ENCODE data around the gene DDX23. TPM values are rescaled to one million over a fixed set of nuclear protein-coding genes. Genes with fewer than 3 reads are reported as not detected.

DDX23 gene
- total RNA-seq, 6 experiments from 2014 or later = 24.4 to 39.6 (median 31.8) TPM

DNA sequence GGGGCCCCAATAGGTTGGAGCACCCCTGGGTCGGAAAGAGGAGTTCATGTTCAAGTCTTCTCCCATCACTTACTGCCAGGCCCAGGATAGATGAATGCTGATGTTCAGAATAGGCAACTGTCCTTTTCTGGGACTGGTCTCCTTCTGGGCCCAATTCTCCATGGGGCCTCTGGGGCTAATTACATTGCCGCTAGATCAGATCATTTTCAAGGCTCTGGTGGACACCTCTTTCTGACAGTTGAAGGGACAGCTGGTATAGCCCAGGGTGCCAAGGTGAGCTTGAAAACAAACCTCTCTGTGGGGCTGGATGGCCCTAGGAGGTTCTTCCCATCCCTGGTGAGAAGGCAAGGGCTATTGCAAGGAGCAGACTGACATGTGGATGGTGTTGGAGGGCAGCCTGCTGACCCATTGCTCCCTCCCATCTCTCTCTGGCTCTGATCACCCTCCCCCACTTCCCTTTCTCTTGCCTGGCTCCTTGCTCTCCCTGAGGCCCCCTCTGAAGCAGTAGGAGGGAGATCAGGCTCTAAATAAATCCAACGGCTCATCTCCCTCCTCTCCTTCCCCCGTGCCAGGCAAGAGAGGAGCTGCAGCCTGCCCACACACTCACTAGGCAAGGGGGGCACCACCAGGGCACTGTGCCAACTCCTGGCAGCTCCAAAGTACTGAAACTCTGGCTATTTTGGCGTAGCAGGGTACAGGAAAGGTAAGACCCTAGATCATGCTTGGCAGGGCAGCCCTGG, 31.8 kb downstream of the DDX23 start:
- WGBS (ENCODE audit: insufficient coverage, low coverage, low lambda C conversion rate, missing lambda C conversion rate) = 49% methylated on average over 3 of the region's 5 CpGs
- intact Hi-C loops (cut with DNase I) = no loop called here
- no peak for TF ChIP-seq POLR2A (IDR thresholded peaks at IDR 0.05)
- TF ChIP-seq, protein P1, sequence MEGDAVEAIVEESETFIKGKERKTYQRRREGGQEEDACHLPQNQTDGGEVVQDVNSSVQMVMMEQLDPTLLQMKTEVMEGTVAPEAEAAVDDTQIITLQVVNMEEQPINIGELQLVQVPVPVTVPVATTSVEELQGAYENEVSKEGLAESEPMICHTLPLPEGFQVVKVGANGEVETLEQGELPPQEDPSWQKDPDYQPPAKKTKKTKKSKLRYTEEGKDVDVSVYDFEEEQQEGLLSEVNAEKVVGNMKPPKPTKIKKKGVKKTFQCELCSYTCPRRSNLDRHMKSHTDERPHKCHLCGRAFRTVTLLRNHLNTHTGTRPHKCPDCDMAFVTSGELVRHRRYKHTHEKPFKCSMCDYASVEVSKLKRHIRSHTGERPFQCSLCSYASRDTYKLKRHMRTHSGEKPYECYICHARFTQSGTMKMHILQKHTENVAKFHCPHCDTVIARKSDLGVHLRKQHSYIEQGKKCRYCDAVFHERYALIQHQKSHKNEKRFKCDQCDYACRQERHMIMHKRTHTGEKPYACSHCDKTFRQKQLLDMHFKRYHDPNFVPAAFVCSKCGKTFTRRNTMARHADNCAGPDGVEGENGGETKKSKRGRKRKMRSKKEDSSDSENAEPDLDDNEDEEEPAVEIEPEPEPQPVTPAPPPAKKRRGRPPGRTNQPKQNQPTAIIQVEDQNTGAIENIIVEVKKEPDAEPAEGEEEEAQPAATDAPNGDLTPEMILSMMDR (IDR thresholded peaks at IDR 0.05) = no peak
- Histone ChIP-seq H3K36me3 (no peaks in the 10 kb centered on the region), H3K9me3 (no peaks in the 10 kb centered on the region), H3K4me3 (no peak overlapping the region), H3K27me3 (peaks cover 0 to 14% of the 10 kb centered on the region in 2 donors), H3K4me1 (peaks cover 0 to 12% (median 2%) of the 10 kb centered on the region in 4 donors), H3K27ac (no peak overlapping the region)
- ATAC-seq (no peak), DNase-seq (no peak)

DNA sequence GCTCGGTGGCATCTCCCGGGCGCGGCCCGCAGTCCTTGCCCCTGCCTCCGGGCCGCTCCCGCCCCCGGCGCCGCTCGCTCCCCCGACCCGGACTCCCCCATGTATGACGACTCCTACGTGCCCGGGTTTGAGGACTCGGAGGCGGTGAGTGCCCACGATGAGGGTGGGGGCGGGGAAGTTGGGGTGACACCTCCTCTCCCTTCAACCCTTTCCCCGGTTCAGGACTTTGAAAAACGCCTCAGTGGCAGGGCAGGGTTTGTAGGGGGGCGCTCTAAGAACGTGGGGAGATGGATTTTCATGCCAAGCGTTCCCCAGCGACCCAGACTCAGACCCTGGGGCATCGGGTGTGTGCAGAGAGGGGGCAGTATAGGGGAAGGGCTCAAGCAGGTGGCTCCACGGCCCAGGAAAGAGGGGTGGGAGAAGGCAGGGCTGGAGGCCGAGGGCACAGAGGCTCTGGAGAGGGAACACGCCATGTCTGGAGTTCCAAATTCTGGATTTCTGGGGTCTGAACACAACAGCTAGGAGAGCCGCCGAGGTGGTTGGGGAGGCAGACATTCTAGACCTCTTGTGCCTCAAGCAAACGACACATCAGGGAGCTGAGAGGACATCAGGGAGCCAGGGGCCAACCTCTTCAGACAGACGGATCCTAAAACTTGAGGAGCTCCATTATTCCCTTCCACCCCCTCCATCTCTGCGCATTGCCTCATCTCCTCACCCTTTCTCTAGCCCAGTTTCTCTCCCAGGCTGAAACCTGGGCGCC, 33.0 kb downstream of the DDX23 start:
- Histone ChIP-seq H3K27me3 (peaks cover 0 to 14% of the 10 kb centered on the region in 2 donors), H3K4me3 (peak overlapping the region; percentile 47 to 54 (median 53)), H3K27ac (no peak overlapping the region), H3K9me3 (no peaks in the 10 kb centered on the region), H3K4me1 (peaks cover 0 to 12% (median 2%) of the 10 kb centered on the region in 4 donors), H3K36me3 (no peaks in the 10 kb centered on the region)
- no peak for TF ChIP-seq POLR2A (IDR thresholded peaks at IDR 0.05)
- TF ChIP-seq, protein P1 (IDR thresholded peaks at IDR 0.05) = no peak
- 10% methylated on average over 24 of the region's 37 CpGs for WGBS (ENCODE audit: insufficient coverage, low coverage, low lambda C conversion rate, missing lambda C conversion rate)
- DNase-seq (no peak), ATAC-seq (no peak)
- intact Hi-C loops (cut with DNase I) = no loop called here

DNA sequence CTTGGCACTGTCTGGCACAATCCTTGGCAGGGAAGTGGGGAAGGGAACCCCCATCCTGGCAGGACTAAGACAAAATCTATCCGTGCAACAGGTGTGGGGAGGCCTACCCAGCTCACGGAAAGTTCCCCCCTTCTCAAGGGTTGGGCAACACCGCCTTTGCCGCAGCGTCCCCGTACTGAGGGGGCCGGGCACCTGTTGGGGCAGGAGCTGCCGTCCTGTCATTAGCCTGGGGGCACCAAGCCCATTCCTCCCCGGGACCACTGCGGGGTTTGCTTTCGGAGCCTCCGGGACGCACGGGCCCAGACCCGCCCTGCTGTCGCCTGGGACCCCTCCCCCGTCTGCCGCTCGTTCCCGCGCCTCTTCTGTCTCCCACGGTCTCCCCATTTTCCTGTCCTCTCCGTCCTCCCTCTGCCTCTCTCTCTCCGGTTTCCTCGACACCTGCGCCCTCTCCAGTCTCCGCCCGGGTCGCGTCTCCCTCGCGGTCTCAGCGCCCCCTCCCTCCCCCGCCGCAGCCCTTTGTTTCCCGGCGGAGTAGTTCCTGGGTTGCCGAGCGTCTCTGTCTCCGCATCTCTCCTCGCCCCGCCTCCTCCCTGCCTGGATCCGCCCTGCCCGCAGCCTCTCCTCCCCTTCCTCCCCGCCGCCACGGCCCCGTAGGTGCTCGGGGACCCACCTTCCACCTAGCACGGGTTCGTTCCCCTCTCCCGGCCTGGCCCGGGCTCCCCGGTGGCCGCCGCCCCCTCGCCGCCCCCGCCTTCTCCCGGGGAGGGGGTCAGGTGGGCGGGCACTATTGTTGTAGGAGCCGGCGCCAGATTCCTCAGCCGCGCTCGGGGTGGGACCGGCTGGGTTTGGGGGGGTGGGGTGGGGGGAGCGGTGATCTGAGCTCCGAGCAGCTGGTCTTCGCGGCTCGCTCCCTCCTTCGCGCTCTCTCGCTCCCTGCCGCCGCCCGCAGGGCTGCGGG, 33.8 kb downstream of the DDX23 start, which contains the start of gene CACNB3:
Gene CACNB3 (plus strand): TSS at position 624 of the 958 bp plus-strand sequence. CDS start 434 bp downstream, outside the sequence.
- intact Hi-C loops (cut with DNase I) = no loop called here
- no peaks in the 10 kb centered on the region for H3K9me3 ChIP-seq
- under 1% methylated on average over 45 of the region's 79 CpGs for WGBS (ENCODE audit: insufficient coverage, low coverage, low lambda C conversion rate, missing lambda C conversion rate)
- H3K27me3 ChIP-seq = peaks cover 0 to 14% of the 10 kb centered on the region in 2 donors
- H3K27ac ChIP-seq = no peak within 1 kb of the TSS
- no peaks in the 10 kb centered on the region for H3K36me3 ChIP-seq
- DNase-seq (peak; percentile 60 to 66 (median 65)), ATAC-seq (peak in 3 of 4 donors; percentile 12 to 27 (median 17))
- peaks cover 0 to 12% (median 2%) of the 10 kb centered on the region in 4 donors for H3K4me1 ChIP-seq
- peak within 1 kb of the TSS; percentile 47 to 54 (median 53) for H3K4me3 ChIP-seq
- no peak for TF ChIP-seq POLR2A (IDR thresholded peaks at IDR 0.05)
- TF ChIP-seq, protein P1 (IDR thresholded peaks at IDR 0.05) = no peak

All from right lobe of liver (tissue), 6 donors.